ENCODE measurements around the gene COL21A1.

GRCh38 chr6:56270812-56271441, 23.5 kb upstream of the COL21A1 start:
- TF ChIP-seq JUNB (CRISPR knock-in tag; IDR thresholded peaks at IDR 0.05; ENCODE audit: borderline replicate concordance), result no peak
- no peak for TF ChIP-seq ZNF510 (CRISPR knock-in tag; IDR thresholded peaks at IDR 0.05; ENCODE audit: low read depth)
- TF ChIP-seq NR3C1 (CRISPR knock-in tag; IDR thresholded peaks at IDR 0.05), result no peak
- TF ChIP-seq CTCF (CRISPR knock-in tag; IDR thresholded peaks at IDR 0.05), result no peak
- no peak for TF ChIP-seq KDM4B (CRISPR knock-in tag; IDR thresholded peaks at IDR 0.05)
- no peak for TF ChIP-seq ZGPAT (CRISPR knock-in tag; IDR thresholded peaks at IDR 0.05)
- TF ChIP-seq KLF9 (CRISPR knock-in tag; IDR thresholded peaks at IDR 0.05; ENCODE audit: low read depth), result no peak
- TF ChIP-seq MXI1 (IDR thresholded peaks at IDR 0.05; ENCODE audit: borderline replicate concordance, low read depth, low read length), result no peak
- no peak for TF ChIP-seq ZFP82 (CRISPR knock-in tag; IDR thresholded peaks at IDR 0.05; ENCODE audit: borderline replicate concordance)

All from HepG2 (cell line).